ENCODE results near the gene SLC29A4.
"Not testable (repeated sequence)": the region's sequence is repeated elsewhere in the genome, so short reads cannot be mapped to it uniquely, and the experiment has no call there.

SLC29A4 gene

DNA sequence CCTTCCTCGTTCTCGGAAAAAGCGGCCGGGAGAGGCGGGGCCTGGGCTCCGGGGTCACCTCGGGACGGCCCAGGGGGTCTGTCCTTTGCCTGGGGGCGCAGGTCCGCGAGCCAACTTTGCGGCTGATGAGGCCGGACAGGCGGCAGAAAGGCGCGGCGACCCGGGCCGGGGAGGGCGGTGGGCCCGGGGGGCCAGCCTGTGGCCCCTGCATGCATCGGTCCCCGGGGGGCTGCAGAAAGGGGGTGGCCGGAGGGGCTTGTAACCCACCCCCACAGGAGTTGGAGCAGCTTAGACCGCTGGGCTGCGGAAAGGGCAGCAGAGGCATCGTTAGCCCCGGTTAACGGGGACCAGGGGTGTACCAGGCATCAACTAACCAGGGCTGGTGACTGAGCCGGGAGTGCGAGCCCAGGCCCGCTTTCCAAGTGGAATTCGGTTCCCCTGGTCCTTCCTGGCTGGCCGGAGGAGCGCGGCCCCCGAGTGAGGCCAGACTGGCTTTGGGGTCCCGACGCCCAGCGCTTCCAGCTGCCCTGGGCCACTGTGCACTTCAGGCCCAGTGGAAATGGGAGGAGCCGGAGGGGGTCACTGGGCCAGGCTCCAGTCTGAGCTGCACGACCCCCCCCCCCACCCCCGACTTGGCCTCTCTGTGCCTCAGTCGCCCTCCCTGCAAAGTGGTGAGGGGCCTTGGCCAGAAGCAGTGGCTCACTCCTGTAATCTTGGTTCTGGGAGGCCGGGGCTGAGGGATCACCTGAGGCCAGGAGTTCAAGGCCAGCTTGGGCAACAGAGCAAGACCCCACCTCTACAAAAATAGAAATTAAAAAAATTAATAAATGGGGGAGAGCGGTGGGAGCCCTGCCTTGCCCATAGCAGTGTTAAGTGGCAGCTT is 919 bp downstream of the SLC29A4 start:
- in situ Hi-C loops (cut with MboI; ENCODE audit: low pct_unique_long_range_greater_than_20kb, low sequenced_read_pairs, unreplicated experiment), result no loop called here
- no peak for DNase-seq (ENCODE audit: low spot score)
- TF ChIP-seq, protein P1, sequence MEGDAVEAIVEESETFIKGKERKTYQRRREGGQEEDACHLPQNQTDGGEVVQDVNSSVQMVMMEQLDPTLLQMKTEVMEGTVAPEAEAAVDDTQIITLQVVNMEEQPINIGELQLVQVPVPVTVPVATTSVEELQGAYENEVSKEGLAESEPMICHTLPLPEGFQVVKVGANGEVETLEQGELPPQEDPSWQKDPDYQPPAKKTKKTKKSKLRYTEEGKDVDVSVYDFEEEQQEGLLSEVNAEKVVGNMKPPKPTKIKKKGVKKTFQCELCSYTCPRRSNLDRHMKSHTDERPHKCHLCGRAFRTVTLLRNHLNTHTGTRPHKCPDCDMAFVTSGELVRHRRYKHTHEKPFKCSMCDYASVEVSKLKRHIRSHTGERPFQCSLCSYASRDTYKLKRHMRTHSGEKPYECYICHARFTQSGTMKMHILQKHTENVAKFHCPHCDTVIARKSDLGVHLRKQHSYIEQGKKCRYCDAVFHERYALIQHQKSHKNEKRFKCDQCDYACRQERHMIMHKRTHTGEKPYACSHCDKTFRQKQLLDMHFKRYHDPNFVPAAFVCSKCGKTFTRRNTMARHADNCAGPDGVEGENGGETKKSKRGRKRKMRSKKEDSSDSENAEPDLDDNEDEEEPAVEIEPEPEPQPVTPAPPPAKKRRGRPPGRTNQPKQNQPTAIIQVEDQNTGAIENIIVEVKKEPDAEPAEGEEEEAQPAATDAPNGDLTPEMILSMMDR (IDR thresholded peaks at IDR 0.05; ENCODE audit: extremely low read depth, insufficient read depth, missing control alignments), result no peak

DNA sequence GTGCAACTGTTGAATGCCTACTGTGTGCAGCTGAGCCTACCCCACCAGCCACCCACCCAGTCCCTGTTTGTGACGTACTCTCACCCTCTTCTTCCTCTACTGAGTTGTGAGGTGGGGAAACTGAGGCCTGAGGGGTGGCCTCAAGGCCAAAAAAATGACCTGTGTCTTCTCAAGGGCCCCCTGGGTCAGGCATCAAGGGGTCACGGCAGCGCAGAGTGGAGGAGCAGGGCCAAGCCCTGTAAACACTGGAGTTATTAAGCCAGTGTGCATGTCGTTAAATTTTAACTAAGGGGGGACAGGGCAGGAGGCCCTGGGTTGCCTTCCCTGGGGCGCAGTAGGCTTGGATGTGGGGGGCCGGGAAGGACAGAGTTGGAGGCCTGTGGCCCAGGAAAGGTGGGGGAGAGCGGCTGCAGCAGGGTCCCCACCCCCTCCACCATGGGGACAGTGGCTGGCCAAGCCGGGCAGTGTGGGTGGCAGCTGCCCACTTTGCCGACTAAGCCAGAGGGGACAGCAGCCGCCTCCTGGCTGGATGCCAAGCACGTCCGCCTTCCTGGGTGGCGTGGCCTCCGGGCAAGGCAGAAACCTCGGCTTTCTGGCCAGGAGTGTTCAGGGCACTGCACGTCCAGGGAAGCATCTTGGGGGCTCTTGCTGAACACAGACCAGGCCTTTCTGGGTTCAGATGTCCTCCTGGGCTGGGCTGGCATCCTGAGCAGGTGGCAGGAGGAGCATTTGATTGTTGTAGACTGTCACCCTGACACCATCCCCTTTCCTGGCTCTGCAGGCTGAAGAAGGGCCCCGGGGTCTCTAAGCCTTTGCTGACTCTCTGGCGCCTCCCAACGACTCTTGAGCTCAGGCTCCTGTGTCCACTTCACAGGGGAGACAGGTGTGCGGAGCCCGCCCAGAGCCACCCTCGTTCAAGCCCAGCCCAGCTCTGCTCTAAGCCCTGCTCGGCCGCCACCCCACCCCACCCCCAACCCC is 1.9 kb downstream of the SLC29A4 start:
- in situ Hi-C loops (cut with MboI; ENCODE audit: low pct_unique_long_range_greater_than_20kb, low sequenced_read_pairs, unreplicated experiment), result no loop called here
- TF ChIP-seq, protein P1 (IDR thresholded peaks at IDR 0.05; ENCODE audit: extremely low read depth, insufficient read depth, missing control alignments), result peak; percentile 62

DNA sequence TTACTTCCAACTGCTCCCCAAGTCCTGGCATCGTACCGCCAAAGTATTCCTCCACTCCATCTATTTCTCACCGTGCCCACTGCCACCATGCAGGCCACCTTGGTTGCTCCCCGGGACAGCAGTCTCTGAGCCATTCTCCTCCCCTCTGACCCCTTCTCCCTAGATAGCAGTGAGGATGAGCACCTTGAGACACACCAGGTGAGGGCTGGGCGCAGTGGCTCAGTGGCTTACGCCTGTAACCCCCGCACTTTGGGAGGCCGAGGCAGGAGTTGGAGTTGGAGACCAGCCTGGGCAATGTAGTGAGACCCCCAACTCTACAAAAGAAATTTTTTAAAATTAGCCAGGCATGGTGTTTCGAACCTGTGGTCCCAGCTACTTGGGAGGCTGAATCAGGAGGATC is 4.2 kb downstream of the SLC29A4 start:
- TF ChIP-seq, protein P1 (IDR thresholded peaks at IDR 0.05; ENCODE audit: extremely low read depth, insufficient read depth, missing control alignments), result no peak
- no peak for DNase-seq (ENCODE audit: low spot score)
- in situ Hi-C loops (cut with MboI; ENCODE audit: low pct_unique_long_range_greater_than_20kb, low sequenced_read_pairs, unreplicated experiment), result no loop called here

More for the DNA sequence above, 1.9 kb downstream of the SLC29A4 start:
- DNase-seq (ENCODE audit: low spot score), result peak; percentile 82

DNA sequence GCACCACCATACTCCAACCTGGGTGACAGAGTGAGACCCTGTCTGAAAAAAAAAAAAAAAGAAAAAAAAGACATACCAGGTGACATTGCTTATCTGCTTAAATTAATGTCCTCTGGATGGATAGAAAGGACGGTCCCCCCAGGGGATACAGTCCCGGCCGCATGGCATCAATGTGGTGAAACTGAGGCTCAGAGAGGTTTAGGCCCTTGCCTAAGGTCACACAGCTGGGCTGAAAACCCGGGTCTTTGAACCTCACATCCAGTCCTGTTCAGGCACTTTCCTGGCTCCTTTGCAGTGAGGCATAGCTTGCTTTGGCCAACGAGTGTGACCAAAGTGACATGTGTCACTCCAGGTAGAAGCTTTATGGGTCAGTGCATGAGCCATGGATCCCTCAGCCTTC is 4.6 kb downstream of the SLC29A4 start:
- in situ Hi-C loops (cut with MboI; ENCODE audit: low pct_unique_long_range_greater_than_20kb, low sequenced_read_pairs, unreplicated experiment); DNase-seq (ENCODE audit: low spot score): not testable (repeated sequence)

DNA sequence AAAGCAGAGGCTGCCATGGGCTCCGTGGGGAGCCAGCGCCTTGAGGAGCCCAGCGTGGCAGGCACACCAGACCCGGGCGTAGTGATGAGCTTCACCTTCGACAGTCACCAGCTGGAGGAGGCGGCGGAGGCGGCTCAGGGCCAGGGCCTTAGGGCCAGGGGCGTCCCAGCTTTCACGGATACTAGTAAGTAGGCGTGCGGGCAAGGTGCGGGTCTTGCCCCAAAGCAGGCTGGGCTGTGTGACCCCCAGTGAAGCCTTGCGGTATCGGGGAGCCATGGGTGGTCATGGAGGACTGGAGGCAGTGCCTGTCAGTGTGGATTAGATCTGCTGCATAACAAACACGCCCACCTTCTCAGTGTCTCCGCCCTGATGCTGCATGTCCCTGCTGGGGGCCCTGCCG is 5.1 kb downstream of the SLC29A4 start:
- TF ChIP-seq, protein P1 (IDR thresholded peaks at IDR 0.05; ENCODE audit: extremely low read depth, insufficient read depth, missing control alignments), result no peak
- in situ Hi-C loops (cut with MboI; ENCODE audit: low pct_unique_long_range_greater_than_20kb, low sequenced_read_pairs, unreplicated experiment), result no loop called here

DNA sequence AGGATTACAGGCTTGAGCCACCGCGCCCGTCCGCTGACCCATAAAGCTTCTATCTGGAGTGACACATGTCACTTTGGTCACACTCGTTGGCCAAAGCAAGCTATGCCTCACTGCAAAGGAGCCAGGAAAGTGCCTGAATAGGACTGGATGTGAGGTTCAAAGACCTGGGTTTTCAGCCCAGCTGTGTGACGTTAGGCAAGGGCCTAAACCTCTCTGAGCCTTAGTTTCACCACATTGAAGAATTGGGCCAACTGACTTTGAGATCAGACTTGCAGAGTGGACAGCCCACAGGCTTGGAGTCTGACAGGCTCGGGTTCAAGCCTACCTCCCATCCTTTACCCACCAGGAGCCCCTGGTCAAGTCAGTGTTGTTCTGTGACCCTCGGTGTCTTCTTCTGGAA is 5.8 kb downstream of the SLC29A4 start:
- in situ Hi-C loops (cut with MboI; ENCODE audit: low pct_unique_long_range_greater_than_20kb, low sequenced_read_pairs, unreplicated experiment); DNase-seq (ENCODE audit: low spot score): not testable (repeated sequence)

More for the DNA sequence above, 5.1 kb downstream of the SLC29A4 start:
- no peak for DNase-seq (ENCODE audit: low spot score)

DNA sequence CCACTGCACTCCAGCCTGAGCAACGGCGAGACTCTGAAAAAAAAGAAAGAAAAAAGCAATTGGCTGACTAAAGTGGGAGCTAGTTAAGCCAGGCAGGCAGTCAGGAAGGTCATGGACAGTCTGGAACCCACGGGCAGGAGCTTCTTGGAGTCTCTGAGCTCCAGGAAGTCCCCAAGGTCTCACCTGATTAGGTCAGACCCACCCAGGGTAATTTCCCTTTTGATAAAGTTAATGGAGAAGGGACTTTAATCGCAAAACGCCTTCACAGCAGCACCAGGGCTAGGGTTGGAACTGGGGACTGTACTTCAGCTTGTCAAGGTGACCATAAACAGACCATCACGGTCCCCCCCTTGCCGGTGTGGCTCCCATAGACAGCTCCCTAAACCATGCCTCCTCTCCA is 6.6 kb downstream of the SLC29A4 start:
- DNase-seq (ENCODE audit: low spot score), result no peak
- TF ChIP-seq, protein P1 (IDR thresholded peaks at IDR 0.05; ENCODE audit: extremely low read depth, insufficient read depth, missing control alignments), result no peak
- in situ Hi-C loops (cut with MboI; ENCODE audit: low pct_unique_long_range_greater_than_20kb, low sequenced_read_pairs, unreplicated experiment), result no loop called here

Measured in GM13977 (cell line).